Amniotic stem cell (primary cell): ENCODE data around the gene ZNF670.
A peak's percentile ranks its signal among the peaks of the same experiment; 100 is the strongest.
"Not testable (repeated sequence)": the region's sequence is repeated elsewhere in the genome, so short reads cannot be mapped to it uniquely, and the experiment has no call there.

Source experiments
- DNase-seq: peaks from one replicate; lab custom pipeline; 2025; lab: John Stamatoyannopoulos, UW

Gene ZNF670

GRCh38 chr1:247078258-247079140 is at the start of gene ZNF670:
ZNF670 (minus strand) TSS chr1:247078811; CDS start chr1:247078596, 215 bp downstream.
- peak; percentile 95 for DNase-seq

DNA sequence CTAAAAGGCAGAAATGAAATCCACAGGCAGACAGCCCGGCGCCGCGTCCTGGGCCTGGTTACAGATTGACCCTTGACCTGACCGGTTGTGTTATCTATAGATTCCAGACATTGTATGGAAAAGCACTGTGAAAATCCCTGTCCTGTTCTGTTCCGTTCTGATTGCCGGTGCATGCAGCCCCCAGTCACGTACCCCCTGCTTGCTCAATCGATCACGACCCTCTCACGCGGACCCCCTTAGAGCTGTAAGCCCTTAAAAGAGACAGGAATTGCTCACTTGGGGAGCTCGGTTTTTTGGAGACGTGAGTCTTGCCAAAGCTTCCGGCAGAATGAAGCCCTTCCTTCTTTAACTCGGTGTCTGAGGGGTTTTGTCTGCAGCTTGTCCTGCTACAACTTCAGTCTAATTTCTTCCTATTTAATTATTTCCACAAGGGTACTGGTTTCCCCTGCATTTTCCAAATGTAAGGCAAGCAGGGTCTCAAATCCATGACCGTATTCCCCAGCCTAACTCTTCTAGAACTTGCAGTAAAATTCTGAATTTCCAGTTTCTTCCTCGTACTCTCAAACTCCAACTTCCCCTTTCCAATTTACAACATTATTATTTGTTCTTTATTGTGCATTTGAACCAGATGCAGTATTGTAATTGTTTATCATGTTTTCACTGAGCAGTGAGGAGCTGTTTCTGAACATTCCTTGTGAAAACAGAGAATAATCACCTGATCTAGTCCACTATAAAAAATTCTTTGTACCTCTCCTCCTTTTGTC is 49.1 kb upstream of the ZNF670 start:
- not testable (repeated sequence) for DNase-seq

DNA sequence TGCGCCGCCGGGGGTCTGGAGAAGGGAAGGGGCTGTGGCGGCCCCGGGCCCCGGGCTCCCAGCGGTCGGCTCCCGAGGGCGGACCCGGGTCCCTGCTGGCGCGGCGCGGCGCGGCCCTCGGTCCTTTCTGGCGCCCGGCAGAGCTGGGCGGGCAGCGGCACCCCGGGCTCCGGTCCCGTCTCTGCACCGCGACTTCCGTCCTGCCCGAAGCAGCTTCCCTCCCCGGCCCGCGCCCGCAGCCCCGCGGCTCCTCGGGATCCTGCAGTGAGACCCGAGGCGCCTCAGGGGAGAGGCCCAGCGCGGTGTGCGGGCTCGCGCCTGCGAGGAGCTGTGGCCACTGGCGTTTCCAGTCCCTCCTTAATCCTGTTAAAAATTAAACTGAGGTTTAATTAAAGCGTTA is 48.0 kb upstream of the ZNF670 start:
- not testable (repeated sequence) for DNase-seq

DNA sequence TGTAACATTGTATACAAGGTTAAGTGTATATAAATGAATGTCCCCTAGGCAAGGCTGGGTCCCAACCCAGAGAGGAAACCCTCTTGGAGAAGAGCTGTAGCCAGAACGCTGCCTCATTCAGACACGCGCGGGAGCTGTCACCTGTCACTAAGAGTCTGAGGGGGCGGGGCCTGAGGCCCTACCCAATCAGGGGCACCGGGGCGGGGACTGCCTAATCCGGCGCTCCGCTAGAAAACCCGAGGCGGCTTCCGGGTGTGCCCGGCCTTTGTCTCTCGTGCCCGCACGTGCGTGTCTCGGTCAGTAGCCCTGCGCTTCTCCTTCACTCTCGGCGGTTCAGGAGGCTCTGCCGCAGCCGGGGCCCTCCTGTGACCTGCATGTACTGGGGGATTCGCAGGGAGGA is 47.6 kb upstream of the ZNF670 start:
- not testable (repeated sequence) for DNase-seq

DNA sequence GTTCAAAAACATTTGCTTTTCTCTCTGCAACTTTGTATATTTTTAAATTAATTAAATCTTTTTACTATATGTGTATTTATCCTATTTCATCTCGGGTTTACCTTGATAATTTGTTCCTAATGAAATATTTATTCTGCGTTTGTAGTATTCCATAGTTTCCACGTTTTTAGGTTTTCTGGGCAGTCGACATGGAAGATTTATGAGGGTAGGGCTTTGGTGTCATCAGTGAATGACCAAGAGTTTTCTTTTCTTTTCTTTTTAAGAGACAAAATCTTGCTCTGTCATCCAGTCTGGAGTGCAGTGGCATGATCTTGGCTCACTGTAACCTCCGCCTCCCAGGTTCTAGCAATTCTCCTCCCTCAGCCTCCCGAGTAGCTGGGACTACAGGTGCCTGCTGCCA is 42.8 kb upstream of the ZNF670 start:
- no peak for DNase-seq

DNA sequence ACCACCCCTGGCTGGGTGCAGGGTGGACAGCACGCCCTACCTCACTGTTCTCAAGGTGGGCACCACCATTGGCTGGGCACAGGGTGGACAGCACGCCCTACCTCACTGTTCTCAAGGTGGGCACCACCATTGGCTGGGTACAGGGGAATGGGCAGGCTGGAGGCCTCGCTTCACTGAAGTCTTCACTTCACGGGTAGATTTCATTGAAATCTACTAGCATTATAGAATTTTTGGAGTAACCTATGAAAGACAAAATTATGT is 41.7 kb upstream of the ZNF670 start:
- not testable (repeated sequence) for DNase-seq

- DNase-seq = no peak
Observed at GRCh38 chr1:247119600-247120407, 41.2 kb upstream of the ZNF670 start.

DNA sequence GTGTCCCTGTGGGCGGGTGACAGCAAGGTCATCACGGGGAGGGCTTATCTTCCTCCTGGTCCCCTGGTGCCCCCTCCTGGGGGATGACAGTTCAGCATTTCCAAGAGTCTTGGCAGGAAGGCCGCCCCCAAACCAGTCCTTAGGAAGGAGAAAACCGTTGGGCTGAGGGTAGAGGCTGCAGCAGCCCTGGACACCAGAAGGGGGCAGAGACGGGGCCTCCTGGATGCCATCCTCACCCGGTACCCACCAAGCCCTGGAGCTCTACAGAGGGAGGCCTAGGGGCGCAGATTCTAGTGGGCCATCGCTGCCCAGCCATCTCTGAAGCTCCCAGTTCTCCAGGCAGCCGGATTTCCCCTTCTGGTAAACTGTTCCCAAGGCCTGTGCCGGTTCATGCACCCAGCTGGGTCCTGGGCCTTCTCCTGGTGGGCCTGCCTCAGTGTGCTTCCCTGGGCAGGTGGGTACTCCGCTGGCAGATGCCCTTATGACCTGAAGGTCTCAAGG is 40.4 kb upstream of the ZNF670 start:
- DNase-seq = no peak

DNA sequence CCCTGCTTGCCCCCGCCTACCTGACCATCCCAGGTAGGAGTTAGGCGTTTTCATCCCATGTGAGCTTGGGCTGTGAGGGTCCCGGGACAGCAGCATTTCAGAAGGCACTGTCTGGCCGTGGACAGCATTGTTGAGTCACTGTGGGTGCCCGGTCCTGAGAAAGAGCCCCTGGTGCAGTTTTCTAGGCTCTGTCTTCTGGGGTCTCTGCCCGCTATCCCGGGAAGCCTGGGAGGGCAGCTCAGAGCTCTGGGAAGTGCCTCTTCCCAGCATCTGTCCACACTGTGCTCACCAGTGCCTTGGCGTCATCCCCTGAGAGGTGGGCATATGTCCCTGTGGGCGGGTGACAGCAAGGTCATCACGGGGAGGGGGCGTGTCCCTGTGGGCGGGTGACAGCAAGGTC is 36.9 kb upstream of the ZNF670 start:
- no peak for DNase-seq

DNA sequence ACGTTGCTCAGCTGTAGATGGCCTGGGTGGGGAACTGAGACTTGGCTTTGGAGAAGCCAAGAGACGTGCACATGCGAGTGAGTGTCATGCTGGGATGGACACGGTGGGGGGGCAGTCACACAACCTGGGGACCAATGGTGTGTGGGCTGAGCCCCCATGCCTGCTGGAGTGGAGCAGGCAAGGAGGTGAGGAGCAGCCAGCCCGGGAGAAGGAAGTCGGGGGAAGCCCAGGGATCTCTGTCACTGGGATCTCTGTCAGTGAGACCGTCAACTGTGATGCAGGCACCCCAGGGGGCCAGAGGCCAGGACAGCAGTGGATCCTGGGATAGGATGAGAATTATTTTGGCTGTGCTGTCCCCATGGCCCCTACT is 36.5 kb upstream of the ZNF670 start:
- no peak for DNase-seq

DNA sequence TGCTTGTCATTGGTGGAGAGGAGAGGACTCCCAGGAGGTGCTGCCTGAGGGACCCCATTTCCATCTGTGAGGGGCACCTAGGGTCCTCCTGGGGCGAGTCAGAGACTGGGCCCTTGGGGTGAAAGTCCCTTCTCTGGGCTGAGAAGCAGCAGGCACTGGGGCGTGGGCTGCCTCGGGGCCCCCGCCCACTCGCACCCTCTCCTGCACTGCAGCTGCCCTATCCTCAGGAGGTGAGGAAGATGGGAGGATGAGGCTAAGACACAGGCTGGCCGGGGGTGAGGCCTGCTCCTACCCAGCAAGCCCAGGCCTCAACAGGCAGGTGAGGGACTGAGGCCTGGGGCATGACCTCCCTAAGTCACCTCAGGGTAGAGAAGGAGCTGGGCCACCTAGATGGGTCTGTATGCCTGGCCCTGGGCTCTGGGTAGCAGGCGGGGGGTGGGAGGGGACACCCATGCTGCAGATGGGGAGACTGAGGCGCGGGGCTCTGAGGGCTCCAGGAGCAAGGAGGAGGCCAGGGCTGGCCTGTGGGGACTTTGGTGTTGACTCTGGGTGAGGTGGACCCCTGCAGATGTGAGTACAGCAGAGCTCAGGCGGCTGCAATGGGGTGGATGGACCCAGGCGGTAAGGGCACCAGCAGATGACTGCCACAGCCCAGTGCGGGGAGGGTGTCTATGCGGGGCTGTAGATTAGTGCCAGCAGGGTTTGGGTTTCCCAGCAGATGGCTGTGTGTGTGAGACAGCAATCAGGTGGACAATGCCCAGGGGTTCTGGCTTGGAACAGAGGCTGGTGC is 35.9 kb upstream of the ZNF670 start:
- DNase-seq = no peak

- DNase-seq = no peak
Observed at GRCh38 chr1:247113733-247114271, 35.2 kb upstream of the ZNF670 start.

DNA sequence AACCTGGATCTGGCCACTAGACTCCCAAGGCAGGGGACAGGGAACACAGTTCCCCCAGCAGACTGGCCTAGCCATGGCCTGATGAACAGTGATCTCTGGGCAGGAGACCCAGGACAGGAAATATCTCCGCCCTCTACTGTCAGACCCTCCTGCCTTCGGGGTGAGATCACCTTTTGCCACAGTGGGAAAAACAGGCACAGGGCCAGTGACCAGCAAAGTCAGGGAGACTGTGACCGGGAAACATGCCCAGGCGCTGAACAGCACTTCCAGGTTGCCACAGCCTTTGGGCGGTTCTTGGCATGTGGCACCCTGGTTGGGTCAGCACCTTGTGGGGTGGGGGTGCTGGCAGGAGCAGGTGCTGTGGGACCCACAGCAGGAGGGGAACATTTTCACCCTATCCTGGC is 34.5 kb upstream of the ZNF670 start:
- no peak for DNase-seq

- no peak for DNase-seq
Observed at GRCh38 chr1:247112479-247112781, 33.8 kb upstream of the ZNF670 start.

- no peak for DNase-seq
Observed at GRCh38 chr1:247111700-247112478, 33.3 kb upstream of the ZNF670 start.

DNA sequence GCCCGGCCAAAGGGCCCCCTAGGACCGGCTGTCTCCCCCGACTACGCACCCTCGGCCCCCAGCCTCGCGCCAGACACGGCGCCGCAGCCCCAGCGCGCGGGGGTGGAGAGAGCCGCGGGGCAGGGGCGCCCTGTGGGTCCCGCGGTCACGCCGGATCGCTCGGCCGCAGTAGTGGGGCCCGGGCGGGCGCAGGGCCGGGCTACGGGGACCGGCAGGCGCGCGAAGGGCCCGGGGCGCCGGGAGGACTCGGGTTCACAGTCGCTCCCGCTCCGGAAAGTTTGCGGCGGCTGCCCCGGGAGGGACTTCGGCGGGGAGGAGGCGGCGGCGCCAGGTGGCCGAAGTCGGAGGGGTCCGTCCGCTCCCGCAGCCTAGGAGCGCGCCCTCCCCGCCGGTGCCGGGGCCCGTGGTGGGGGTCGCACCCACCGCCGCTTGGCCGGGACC is 32.7 kb upstream of the ZNF670 start:
- DNase-seq = no peak

DNA sequence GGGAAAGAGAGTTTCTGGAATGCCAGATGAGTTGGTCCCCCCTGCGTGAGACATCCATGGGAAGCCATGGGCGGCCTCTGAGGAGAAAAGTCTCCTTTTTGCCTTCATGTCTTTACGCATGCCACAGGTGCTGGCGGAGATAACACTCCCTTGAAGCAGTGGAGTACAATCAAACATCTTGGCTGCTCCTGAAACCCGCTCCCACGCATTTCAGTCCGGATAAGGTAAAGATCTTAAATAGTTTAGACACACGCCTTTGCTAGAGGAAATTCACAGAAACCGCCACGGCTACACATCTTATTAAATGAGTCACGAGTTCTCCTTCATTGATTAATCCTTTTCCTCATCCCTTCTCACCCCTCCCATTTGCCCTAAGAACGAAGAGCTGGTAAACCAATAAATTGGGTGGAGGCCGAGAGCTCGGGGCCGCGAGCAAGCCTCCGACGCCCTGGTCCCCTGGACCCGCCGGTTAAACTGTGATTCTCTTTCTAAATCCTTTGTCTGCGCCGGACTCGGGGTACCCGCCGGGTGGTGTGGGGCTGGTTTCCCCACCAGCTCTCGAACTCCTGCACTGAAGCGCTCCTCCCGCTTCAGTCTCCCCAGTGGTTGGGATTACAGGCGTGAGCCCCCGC is 32.1 kb upstream of the ZNF670 start:
- no peak for DNase-seq

GRCh38 chr1:247107694-247108093 is 29.1 kb upstream of the ZNF670 start:
- DNase-seq = no peak

DNA sequence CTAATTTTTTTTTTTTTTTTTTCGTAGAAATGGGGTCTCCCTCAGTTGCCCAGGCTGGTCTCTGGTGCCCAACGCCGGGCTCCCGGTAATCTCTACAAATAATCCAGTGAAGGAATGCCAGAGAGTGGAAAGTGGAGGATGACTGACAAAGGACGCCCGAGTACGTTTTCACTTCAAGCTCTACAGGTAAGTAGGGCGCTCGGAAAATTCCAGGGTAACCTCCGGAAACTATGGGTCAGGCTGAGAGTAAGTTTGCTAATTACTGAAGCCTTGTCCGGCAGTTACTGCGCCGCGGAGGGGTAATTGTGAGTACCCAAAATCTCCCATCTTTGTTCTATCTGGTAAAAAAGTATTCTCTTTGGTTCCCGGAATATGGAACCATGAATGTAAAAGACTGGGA is 27.4 kb upstream of the ZNF670 start:
- no peak for DNase-seq

- no peak for DNase-seq
Observed at GRCh38 chr1:247104965-247105364, 26.4 kb upstream of the ZNF670 start.
